HCT116 (cell line): ENCODE results near the gene SPRR2G.

Source experiments
- CEBPB ChIP-seq: IDR thresholded peaks from 2 replicates; pipeline ENCODE4 v1.6.1; 2012; ENCODE audit warnings: low read depth
- CTCF ChIP-seq, 3 experiments: fragments of 200-600 bp in 1 of 3; sonication (generic) in 1 of 3; IDR thresholded peaks in 2 of 3; conservative IDR thresholded peaks in 1 of 3; 2 replicates each; pipeline ENCODE4 v1.5.1; 2012 to 2017; ENCODE audit warnings: low read depth in 2 of 3, low read length in 2 of 3, antibody characterized with exemption in 1 of 3, borderline replicate concordance in 1 of 3, control low read depth in 1 of 3, mild to moderate bottlenecking in 1 of 3, mixed read lengths in 1 of 3, mixed run types in 1 of 3, moderate library complexity in 1 of 3; ENCODE audit not compliant: insufficient read depth in 1 of 3
- EZH2 ChIP-seq: fragments of 200-600 bp; sonication (generic); IDR thresholded peaks from 2 replicates; pipeline ENCODE4 v1.6.1; 2017; ENCODE audit warnings: antibody characterized with exemption, mixed run types
- EZH2phosphoT487 ChIP-seq: fragments of 200-600 bp; IDR thresholded peaks from 2 replicates; pipeline ENCODE4 v1.6.1; 2018; ENCODE audit warnings: antibody characterized with exemption, borderline replicate concordance
- JUND ChIP-seq: IDR thresholded peaks from 2 replicates; pipeline ENCODE4 v1.6.1; 2012
- SP1 ChIP-seq: IDR thresholded peaks from 2 replicates; pipeline ENCODE4 v1.6.1; 2012; ENCODE audit warnings: low read depth
- SRF ChIP-seq: IDR thresholded peaks from 2 replicates; pipeline ENCODE4 v1.6.1; 2012; ENCODE audit warnings: low read depth
- YY1 ChIP-seq: IDR thresholded peaks from 2 replicates; pipeline ENCODE4 v1.6.1; 2011; ENCODE audit warnings: low read length, low read depth, moderate library complexity, mild to moderate bottlenecking; ENCODE audit not compliant: insufficient replicate concordance; ENCODE audit errors: extremely low read depth
- ZNF274 ChIP-seq: fragments of 200-500 bp; sonication (Bioruptor generic); IDR thresholded peaks from 2 replicates; pipeline ENCODE4 v1.6.1; 2014; ENCODE audit warnings: mild to moderate bottlenecking, low read depth, low read length, inconsistent platforms

GRCh38 chr1:153192697-153193096 lies 42.0 kb upstream of the SPRR2G start:
- TF ChIP-seq CTCF (IDR thresholded peaks at IDR 0.05 in 2 of 3, conservative IDR thresholded peaks at IDR 0.05 in 1 of 3; ENCODE audit: borderline replicate concordance in 1 of 3, insufficient read depth in 1 of 3, low read depth in 2 of 3, low read length in 2 of 3), result peak; percentile 69 to 73 (median 72); a peak in 5 of 6 replicates
- TF ChIP-seq SP1, result no peak
- no peak for TF ChIP-seq EZH2
- no peak for TF ChIP-seq ZNF274
- no peak for TF ChIP-seq CEBPB
- TF ChIP-seq YY1, result no peak
- TF ChIP-seq JUND, result no peak
- no peak for TF ChIP-seq SRF
- no peak for TF ChIP-seq EZH2phosphoT487
